Ascending aorta (tissue), 2 donors: ENCODE measurements around the gene PSORS1C1. TPM values are rescaled to one million over a fixed set of nuclear protein-coding genes. Genes with fewer than 3 reads are reported as not detected.
"Not testable (repeated sequence)": the region's sequence is repeated elsewhere in the genome, so short reads cannot be mapped to it uniquely, and the experiment has no call there.

ENCODE experiments used
- DNase-seq, 2 donors: peaks; one replicate each; pipeline ENCODE4 v3.0.0-alpha.2; 2019; ENCODE audit warnings: low spot score in 2 of 2
- H3K27ac ChIP-seq, 2 donors: fragments of 200-600 bp; sonication (generic); one replicate each; pipeline ENCODE4 v1.5.1; 2016 to 2017; ENCODE audit warnings: mild to moderate bottlenecking in 1 of 2
- H3K27me3 ChIP-seq: fragments of 200-600 bp; sonication (generic); one replicate; pipeline ENCODE4 v1.5.1; 2017
- H3K36me3 ChIP-seq, 2 donors: fragments of 200-600 bp; sonication (generic); one replicate each; pipeline ENCODE4 v1.5.1; 2016
- H3K4me1 ChIP-seq, 2 donors: fragments of 200-600 bp; sonication (generic); one replicate each; pipeline ENCODE4 v1.5.1; 2016 to 2017; ENCODE audit warnings: mild to moderate bottlenecking in 1 of 2
- H3K4me3 ChIP-seq, 2 donors: fragments of 200-600 bp; sonication (generic); one replicate each; pipeline ENCODE4 v1.5.1; 2016 to 2017; ENCODE audit warnings: mild to moderate bottlenecking in 1 of 2
- H3K9me3 ChIP-seq, 2 donors: fragments of 200-600 bp; sonication (generic); one replicate each; pipeline ENCODE4 v1.5.1; 2016
- intact Hi-C: fragments of 100-400 bp; cut with DNase I; formaldehyde crosslinking; loops from one replicate; pipeline ENCODE4 v1.15.1; 2023
- total RNA-seq: library from RNA; depleted of rRNA; stranded (reverse); fragments of >200 nt; gene quantifications from one replicate; pipeline ENCODE4 v1.1.0, GENCODE V29; 2016
- TF ChIP-seq, protein P1 (sequence below), 3 experiments: fragments of 200-600 bp in 2 of 3; fragments of 450-650 bp in 1 of 3; sonication (generic) in 2 of 3; IDR thresholded peaks; one replicate each; pipeline ENCODE4 v1.5.1; 2016 to 2019; ENCODE audit warnings: antibody characterized with exemption in 3 of 3, mild to moderate bottlenecking in 1 of 3, moderate library complexity in 1 of 3

Gene PSORS1C1, protein sequence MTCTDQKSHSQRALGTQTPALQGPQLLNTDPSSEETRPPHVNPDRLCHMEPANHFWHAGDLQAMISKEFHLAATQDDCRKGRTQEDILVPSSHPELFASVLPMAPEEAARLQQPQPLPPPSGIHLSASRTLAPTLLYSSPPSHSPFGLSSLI
- not detected for total RNA-seq

DNA sequence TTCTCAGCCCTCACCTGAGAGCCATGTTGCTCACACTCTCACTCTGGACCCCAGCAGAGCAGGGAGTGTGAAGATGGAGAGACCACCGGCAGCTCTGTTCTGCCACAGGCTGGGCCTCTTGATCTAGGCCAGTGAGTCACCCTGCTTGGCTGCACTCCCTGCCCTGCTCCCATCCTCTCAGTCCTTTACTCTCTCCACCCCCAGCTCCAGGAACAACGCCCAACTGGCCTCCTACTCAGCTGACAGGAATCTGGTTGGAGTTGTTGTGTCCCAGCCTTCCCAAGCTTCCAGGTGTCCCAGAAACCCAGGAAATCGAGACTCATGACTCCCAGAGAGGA, at the start of gene PSORS1C1:
Gene PSORS1C1, plus strand, starts transcription at position 260 of the 338 bp plus-strand sequence. CDS start 14,833 bp downstream, outside the sequence.
- Histone ChIP-seq H3K9me3 (no peaks in the 10 kb centered on the region), H3K4me1 (peaks cover 0 to 17% of the 10 kb centered on the region in 2 donors), H3K4me3 (peak within 1 kb of the TSS; percentile 39 to 46), H3K27me3 (no peaks in the 10 kb centered on the region), H3K27ac (peak within 1 kb of the TSS; percentile 42 to 59), H3K36me3 (no peaks in the 10 kb centered on the region)
- TF ChIP-seq, protein P1, sequence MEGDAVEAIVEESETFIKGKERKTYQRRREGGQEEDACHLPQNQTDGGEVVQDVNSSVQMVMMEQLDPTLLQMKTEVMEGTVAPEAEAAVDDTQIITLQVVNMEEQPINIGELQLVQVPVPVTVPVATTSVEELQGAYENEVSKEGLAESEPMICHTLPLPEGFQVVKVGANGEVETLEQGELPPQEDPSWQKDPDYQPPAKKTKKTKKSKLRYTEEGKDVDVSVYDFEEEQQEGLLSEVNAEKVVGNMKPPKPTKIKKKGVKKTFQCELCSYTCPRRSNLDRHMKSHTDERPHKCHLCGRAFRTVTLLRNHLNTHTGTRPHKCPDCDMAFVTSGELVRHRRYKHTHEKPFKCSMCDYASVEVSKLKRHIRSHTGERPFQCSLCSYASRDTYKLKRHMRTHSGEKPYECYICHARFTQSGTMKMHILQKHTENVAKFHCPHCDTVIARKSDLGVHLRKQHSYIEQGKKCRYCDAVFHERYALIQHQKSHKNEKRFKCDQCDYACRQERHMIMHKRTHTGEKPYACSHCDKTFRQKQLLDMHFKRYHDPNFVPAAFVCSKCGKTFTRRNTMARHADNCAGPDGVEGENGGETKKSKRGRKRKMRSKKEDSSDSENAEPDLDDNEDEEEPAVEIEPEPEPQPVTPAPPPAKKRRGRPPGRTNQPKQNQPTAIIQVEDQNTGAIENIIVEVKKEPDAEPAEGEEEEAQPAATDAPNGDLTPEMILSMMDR (IDR thresholded peaks at IDR 0.05) = no peak
- intact Hi-C loops = no loop called here
- DNase-seq = peak; percentile 58 to 93

DNA sequence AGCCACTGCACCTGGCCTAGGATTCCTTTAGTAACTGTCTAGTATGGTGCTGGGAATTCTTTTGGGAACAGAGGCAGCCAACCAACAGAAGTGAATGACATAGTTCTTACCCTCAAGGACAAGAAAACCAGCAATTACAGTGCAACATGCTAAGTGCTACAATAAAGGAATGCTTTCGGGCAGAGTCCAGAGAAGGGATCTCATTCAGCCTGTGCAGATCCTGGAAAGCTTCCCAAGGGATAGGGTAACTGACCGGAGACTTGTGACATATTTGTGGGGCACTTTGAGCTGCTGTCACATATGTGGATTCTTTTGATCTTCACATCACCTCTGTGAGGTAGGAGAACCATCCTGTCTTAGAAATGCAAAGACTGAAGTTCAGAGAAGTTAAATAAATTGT, 49.0 kb upstream of the PSORS1C1 start:
- Histone ChIP-seq H3K4me3 (no peak overlapping the region), H3K27ac (no peak overlapping the region), H3K27me3 (no peaks in the 10 kb centered on the region), H3K4me1 (no peaks in the 10 kb centered on the region), H3K9me3 (no peaks in the 10 kb centered on the region), H3K36me3 (no peaks in the 10 kb centered on the region)
- no peak for DNase-seq
- intact Hi-C loops = no loop called here
- TF ChIP-seq, protein P1 (IDR thresholded peaks at IDR 0.05) = no peak

DNA sequence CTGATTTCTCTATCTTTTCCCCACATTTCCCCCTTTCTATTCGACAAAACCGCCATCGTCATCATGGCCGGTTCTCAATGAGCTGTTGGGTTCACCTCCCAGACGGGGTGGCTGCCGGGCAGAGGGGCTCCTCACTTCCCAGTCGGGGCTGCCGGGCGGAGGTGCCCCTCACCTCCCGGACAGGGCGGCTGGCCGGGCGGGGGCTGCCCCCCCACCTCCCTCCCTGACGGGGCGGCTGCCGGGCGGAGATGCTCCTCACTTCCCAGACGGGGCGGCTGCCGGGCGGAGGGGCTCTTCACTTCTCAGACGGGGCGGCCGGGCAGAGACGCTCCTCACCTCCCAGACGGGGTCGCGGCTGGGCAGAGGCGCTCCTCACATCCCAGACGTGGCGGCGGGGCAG, 47.6 kb upstream of the PSORS1C1 start:
- intact Hi-C loops = not testable (repeated sequence)

DNA sequence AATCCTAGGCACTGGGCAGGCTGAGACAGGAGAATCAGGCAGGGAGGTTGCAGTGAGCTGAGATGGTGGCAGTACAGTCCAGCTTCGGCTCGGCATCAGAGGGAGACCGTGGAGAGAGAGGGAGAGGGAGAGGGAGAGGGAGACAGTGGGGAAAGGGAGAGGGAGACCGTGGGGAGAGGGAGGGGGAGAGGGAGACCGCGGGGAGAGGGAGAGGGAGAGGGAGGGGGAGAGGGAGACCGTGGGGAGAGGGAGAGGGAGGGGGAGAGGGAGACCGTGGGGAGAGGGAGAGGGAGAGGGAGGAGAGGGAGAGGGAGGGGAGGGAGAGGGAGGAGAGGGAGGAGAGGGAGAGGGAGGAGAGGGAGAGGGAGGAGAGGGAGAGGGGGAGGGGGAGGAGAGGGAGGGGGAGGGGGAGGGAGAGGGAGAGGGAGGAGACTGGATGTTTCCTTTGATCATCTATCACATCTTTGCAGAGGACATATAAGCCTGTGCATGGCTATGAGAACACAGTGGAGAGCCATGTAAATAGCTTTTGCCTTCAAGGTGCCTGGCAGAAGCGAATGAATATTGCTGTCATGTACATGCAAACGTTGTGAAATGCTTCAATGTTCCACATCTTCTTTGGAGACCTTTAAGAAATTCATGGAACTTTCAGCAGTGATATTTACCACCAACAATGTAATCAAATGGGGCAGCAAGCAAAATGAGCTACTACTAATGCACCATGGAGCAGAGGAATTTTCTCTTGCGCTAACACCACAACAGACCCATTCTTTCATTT, 46.5 kb upstream of the PSORS1C1 start:
- H3K27ac ChIP-seq, intact Hi-C loops, H3K9me3 ChIP-seq, H3K4me3 ChIP-seq, H3K27me3 ChIP-seq, H3K4me1 ChIP-seq, H3K36me3 ChIP-seq, DNase-seq: not testable (repeated sequence)

More for the DNA sequence above, 47.6 kb upstream of the PSORS1C1 start:
- H3K9me3 ChIP-seq, DNase-seq, H3K36me3 ChIP-seq, H3K27me3 ChIP-seq, H3K4me3 ChIP-seq, H3K4me1 ChIP-seq, H3K27ac ChIP-seq: not testable (repeated sequence)

DNA sequence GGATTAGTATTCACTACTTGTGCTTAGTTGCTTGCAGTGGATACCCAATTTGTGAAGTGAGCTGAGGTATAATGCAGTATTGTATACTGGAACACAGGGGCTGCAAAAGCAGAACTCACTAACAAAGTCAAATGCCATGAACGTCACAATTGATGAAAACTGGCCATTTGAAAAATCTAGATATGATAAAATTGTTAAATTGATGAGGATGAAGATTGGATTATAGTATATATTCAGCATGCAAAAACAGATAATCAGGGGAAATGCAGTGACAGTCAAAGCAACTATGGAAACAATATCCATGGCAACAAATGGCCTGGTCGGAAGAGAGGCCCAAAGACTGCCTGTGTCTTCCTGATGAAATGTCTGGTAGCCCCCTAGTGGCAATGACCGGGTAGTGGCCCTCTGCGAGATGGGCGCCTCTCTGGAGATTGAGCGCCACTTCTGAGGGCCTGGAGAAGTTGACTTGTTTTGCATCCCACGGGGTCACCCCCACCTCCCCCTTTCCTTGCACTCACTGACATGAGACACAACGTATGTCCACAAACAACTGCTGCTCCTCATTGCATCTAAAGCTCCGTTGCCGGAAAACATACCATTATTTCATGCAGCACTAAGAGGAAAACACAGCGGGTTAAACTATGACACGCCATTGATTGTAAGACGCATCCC, 45.8 kb upstream of the PSORS1C1 start:
- peak in 1 of 2 donors; percentile 77 for DNase-seq

DNA sequence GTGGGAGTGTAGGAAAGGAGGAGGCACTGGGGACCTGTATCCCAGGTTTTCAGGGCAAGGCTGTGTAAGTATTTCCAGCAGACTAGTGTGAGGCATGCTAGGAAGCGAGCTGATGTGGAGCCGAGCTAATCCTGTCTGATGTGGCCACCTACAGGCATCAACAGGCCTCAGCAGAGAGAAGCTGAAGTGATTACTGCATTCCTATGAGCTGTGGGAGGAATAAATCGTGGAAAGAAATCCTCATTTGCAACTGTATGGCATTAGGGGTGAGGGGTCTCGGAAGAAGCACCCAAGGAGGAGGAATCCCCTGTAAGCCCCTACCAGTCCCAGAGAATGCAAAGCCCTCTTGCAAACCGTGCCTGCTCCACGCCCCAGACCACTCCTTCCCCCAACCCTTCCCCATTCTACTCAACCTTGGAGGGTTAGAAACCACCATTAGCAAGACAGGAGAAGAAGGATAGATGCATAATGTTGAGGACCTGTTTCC, 43.8 kb upstream of the PSORS1C1 start:
- no peak for DNase-seq
- Histone ChIP-seq H3K9me3 (no peaks in the 10 kb centered on the region), H3K27ac (no peak overlapping the region), H3K4me3 (no peak overlapping the region), H3K27me3 (no peaks in the 10 kb centered on the region), H3K36me3 (no peaks in the 10 kb centered on the region), H3K4me1 (peaks cover 0 to 5% of the 10 kb centered on the region in 2 donors)
- intact Hi-C loops = no loop called here
- TF ChIP-seq, protein P1 (IDR thresholded peaks at IDR 0.05) = peak in 1 of 3 experiments; percentile 25

More for the DNA sequence above, 45.8 kb upstream of the PSORS1C1 start:
- no peaks in the 10 kb centered on the region for H3K36me3 ChIP-seq
- H3K9me3 ChIP-seq = no peaks in the 10 kb centered on the region
- intact Hi-C loops = loop anchor here (1.0 kb wide), 1 partner anchor 154 kb away; no protein-coding TSS in a partner anchor
- no peak overlapping the region for H3K27ac ChIP-seq
- H3K4me3 ChIP-seq = no peak overlapping the region
- H3K27me3 ChIP-seq = no peaks in the 10 kb centered on the region
- peaks cover 0 to 5% of the 10 kb centered on the region in 2 donors for H3K4me1 ChIP-seq
- TF ChIP-seq, protein P1 (IDR thresholded peaks at IDR 0.05) = peak; percentile 55 to 67 (median 59)
